Pancreas (tissue), 10 donors: ENCODE measurements around the gene CLEC2L. TPM values are rescaled to one million over a fixed set of nuclear protein-coding genes. Genes with fewer than 3 reads are reported as not detected.
A peak's percentile ranks its signal among the peaks of the same experiment; 100 is the strongest.

ENCODE experiments used
- ATAC-seq, 4 donors: fragments of 200-7000 bp; cut with Tn5 transposase; one replicate each; pipeline versions ENCODE4 v1.8.0 to v1.9.1; 2020; ENCODE audit warnings: mild to moderate bottlenecking in 4 of 4, moderate library complexity in 4 of 4
- DNase-seq, 6 donors: peaks; one replicate each; pipeline ENCODE4 v3.0.0-alpha.2; 2020
- FAIRE-seq: peaks from 2 replicates; lab custom pipeline; 2012; peaks lifted over from hg19 to GRCh38; lab: Jason Lieb, UNC
- H3K27ac ChIP-seq, 4 donors: fragments of 200-600 bp; sonication (generic); 1 replicate in 3 of 4; 2 replicates in 1 of 4; pipeline versions ENCODE4 v1.5.0 to v1.8.0; 2020
- H3K27me3 ChIP-seq, 4 donors: fragments of 200-600 bp; one replicate each; pipeline ENCODE4 v1.8.0; 2021
- H3K36me3 ChIP-seq, 3 donors: fragments of 200-600 bp; sonication (generic) in 1 of 3; one replicate each; pipeline versions ENCODE4 v1.5.0 to v1.8.0; 2020 to 2021
- H3K4me1 ChIP-seq, 3 donors: fragments of 200-600 bp; one replicate each; pipeline ENCODE4 v1.8.0; 2021
- H3K4me3 ChIP-seq, 4 donors: fragments of 200-600 bp; sonication (generic) in 2 of 4; one replicate each; pipeline versions ENCODE4 v1.5.0 to v1.8.0; 2020 to 2021
- H3K9me3 ChIP-seq, 4 donors: fragments of 200-600 bp; one replicate each; pipeline ENCODE4 v1.8.0; 2021
- WGBS, 2 donors: extraction: QIAGEN DNeasy Blood & Tissue Kit; methylation state at CpG; one replicate each; pipeline ENCODE4 v1.1.7; 2013; 5-methylcytosine and 5-hydroxymethylcytosine counted together
- intact Hi-C, 3 donors: fragments of 100-400 bp; cut with DNase I; formaldehyde crosslinking; loops; one replicate each; pipeline versions ENCODE4 v1.11.1 to v1.14.2; 2022
- polyA plus RNA-seq, 2 donors: library from polyadenylated mRNA; stranded (reverse); fragments of 200-250 nt; gene quantifications; one replicate each; pipeline ENCODE4 v1.2.3, GENCODE V29; 2013
- total RNA-seq, 6 donors: library from RNA; stranded (reverse); fragmentation: NEBNext Ultra II Directional in 4 of 6; extraction: Animal tissue kit (Norgen Biotek cat#: 25700) in 4 of 6; gene quantifications; one replicate each; pipeline versions ENCODE4 v1.2.1 to v1.2.4, GENCODE V29; 2021 to 2023
- TF ChIP-seq, protein P1 (sequence below), 4 donors: fragments of 200-600 bp; sonication (generic) in 3 of 4; IDR thresholded peaks; one replicate each; pipeline versions ENCODE4 v1.5.0 to v1.8.0; 2021; ENCODE audit warnings: antibody characterized with exemption in 4 of 4
- donor health status: healthy with polysubstance abuse.
- donor health status: DM: no; HTN: no; CAD: no; lungs with moderate emphysema.
- donor health status: DM: no; HTN: no; CAD: no.
- donor health status: control.
- donor health status: control.
- donor health status: Bipolar disorder and iron deficiency.
- donor health status: DM: yes; HTN: yes; CAD: no.
- donor health status: DM: no; HTN: no; CAD: no.
- donor health status: DM: no; HTN: no; CAD: no.
- donor health status: DM: yes; HTN: yes; CAD: no.

The CLEC2L gene
- total and polyA plus RNA-seq, 8 donors, result not detected

DNA sequence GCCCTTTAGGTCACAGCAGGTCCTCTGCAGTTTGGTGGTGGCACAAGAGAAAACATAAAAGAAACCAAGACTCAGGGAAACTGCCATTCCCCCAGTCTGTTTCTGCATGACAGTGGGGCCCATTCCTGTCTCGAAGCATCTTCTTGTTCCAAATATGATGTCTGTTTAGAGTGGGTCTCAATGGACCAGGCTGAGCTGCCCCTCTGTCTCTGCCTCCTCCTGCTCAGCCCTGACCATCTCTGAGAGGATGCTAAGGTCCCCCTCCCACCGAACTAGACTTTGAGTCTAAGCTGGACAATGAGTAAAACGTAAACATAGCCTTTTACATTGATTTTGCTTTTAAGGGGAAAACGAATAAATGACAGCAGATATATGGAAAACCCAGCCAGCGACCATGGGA is 40.4 kb downstream of the CLEC2L start:
- no peak for FAIRE-seq
- no peaks in the 10 kb centered on the region for H3K27me3 ChIP-seq
- WGBS, 2 donors, result 91 to 95% methylated on average over 5 of the region's 5 CpGs
- H3K4me1 ChIP-seq, result peaks cover 0 to 7% (median 0%) of the 10 kb centered on the region in 3 donors
- TF ChIP-seq, protein P1, sequence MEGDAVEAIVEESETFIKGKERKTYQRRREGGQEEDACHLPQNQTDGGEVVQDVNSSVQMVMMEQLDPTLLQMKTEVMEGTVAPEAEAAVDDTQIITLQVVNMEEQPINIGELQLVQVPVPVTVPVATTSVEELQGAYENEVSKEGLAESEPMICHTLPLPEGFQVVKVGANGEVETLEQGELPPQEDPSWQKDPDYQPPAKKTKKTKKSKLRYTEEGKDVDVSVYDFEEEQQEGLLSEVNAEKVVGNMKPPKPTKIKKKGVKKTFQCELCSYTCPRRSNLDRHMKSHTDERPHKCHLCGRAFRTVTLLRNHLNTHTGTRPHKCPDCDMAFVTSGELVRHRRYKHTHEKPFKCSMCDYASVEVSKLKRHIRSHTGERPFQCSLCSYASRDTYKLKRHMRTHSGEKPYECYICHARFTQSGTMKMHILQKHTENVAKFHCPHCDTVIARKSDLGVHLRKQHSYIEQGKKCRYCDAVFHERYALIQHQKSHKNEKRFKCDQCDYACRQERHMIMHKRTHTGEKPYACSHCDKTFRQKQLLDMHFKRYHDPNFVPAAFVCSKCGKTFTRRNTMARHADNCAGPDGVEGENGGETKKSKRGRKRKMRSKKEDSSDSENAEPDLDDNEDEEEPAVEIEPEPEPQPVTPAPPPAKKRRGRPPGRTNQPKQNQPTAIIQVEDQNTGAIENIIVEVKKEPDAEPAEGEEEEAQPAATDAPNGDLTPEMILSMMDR (IDR thresholded peaks at IDR 0.05), result no peak
- no peaks in the 10 kb centered on the region for H3K36me3 ChIP-seq
- no peak overlapping the region for H3K4me3 ChIP-seq
- no peak for ATAC-seq
- DNase-seq, result no peak
- no peaks in the 10 kb centered on the region for H3K9me3 ChIP-seq
- no peak overlapping the region for H3K27ac ChIP-seq
- intact Hi-C loops, result no loop called here

DNA sequence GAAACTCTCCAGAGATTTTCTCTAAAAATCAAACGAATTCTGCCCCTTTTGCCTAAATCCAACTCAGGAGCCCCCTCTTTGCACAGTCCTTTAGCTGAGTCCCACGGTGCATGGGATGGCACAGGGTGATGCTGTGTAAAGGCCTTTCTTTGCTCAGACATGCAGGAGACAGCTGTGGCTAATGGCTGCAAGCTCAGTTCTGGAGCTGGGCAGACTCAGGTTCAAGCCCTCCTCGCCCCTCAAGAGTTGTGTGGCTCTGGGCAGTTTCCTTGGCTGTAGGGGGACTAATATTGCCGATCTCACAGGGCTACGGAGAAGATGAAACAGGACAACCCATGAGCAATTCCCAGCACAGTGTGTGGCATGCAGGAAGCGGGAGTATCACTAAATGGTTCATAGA is 42.6 kb downstream of the CLEC2L start:
- Histone ChIP-seq H3K9me3 (no peaks in the 10 kb centered on the region), H3K4me3 (no peak overlapping the region), H3K36me3 (no peaks in the 10 kb centered on the region), H3K27ac (no peak overlapping the region), H3K27me3 (no peaks in the 10 kb centered on the region), H3K4me1 (peaks cover 0 to 7% (median 0%) of the 10 kb centered on the region in 3 donors)
- WGBS, 2 donors, result 94 to 98% methylated on average over 6 of the region's 6 CpGs
- DNase-seq, result no peak
- FAIRE-seq, result no peak
- intact Hi-C loops, result no loop called here
- TF ChIP-seq, protein P1 (IDR thresholded peaks at IDR 0.05), result no peak
- ATAC-seq, result no peak

DNA sequence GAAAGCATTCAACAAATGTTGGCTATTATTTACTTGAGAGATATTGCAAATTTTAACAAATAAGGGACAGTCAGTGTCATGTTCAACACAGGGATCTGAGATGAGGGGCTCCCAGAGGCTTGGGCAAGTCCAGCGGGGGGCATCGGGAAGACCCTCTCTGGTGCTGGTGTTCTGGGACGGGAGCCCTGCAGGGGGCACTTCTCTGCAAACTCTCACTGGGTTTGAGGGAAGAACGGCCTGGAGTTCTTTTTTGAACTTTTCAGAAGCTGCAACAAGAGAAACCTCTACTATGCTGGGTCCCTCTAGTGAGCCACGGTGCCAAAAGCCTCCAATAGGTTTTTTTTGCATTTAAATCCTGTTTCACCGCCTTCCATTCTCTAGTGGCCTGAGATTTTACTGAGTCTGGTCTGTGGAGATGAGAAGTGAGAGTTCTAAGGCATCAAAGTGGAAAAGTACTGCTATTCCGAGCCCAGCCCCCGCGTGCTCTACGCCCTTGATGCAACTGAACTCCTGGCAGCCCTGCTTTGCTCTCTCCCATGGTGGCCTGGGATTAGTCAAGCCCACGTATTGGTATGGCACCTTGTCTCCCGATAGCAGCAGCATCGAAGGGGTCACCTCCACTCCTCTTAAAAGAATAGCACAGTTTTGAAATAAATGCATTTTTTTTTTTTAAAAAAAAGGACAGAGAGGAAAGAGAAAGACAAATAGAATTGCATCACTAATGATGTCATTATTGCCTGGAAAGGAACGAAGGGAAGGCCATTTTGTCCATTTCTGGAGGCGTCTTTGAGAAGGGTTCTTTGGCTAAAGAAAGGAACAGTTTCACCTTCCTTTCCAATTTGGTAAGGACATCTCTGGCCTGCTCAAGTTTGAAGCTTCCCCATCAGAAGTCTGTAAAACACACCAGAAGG is 43.5 kb downstream of the CLEC2L start:
- peaks cover 0 to 7% (median 0%) of the 10 kb centered on the region in 3 donors for H3K4me1 ChIP-seq
- peaks cover 0 to 3% (median 0%) of the 10 kb centered on the region in 3 donors for H3K36me3 ChIP-seq
- DNase-seq (peak in 1 of 6 donors; percentile 31), ATAC-seq (no peak), FAIRE-seq (no peak)
- no peak overlapping the region for H3K4me3 ChIP-seq
- H3K9me3 ChIP-seq, result no peaks in the 10 kb centered on the region
- H3K27me3 ChIP-seq, result no peaks in the 10 kb centered on the region
- 95% methylated on average over 15 of the region's 15 CpGs for WGBS, 2 donors
- no peak overlapping the region for H3K27ac ChIP-seq
- intact Hi-C loops, result no loop called here
- TF ChIP-seq, protein P1 (IDR thresholded peaks at IDR 0.05), result no peak

DNA sequence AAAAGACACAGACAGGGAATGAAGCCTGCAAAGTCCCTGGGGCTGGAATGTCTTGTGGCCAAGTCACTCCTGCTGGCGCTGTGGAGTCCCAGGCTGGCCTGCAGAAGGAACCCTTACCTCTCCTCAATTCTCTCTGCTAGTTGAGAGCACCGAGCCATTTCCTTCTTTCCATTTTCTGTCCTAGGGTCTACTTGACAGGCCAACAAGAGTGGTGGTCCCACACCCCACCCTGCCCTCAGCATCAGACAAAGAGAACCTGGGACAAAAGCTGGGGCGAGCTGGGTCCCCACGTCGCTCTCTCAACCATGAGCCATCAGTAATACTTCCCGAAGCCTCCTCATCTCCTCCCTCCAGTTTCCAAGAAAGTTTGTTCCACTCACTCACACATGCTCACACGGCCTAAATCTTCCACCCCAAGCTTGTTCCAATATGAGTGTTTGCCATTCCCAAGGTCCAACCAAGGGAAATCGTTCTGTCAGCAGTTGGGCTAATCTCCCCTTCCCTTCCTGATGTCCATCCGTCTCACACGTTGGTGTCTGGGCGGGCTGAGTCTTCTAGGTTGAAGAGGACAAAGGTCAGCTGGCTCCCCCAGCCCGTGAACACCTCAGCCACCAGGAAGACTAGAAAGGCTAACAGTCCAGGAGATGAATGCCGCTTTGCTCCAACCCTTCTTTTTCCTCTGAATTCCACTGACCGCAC is 44.3 kb downstream of the CLEC2L start:
- no peak overlapping the region for H3K27ac ChIP-seq
- no peak for DNase-seq
- H3K27me3 ChIP-seq, result no peaks in the 10 kb centered on the region
- H3K4me3 ChIP-seq, result no peak overlapping the region
- peaks cover 0 to 7% (median 0%) of the 10 kb centered on the region in 3 donors for H3K4me1 ChIP-seq
- no peak for FAIRE-seq
- 86 to 88% methylated on average over 14 of the region's 14 CpGs for WGBS, 2 donors
- H3K36me3 ChIP-seq, result peaks cover 0 to 4% (median 0%) of the 10 kb centered on the region in 3 donors
- TF ChIP-seq, protein P1 (IDR thresholded peaks at IDR 0.05), result no peak
- intact Hi-C loops, result no loop called here
- ATAC-seq, result no peak
- no peaks in the 10 kb centered on the region for H3K9me3 ChIP-seq
